ENCODE data around the gene CYP1B1.
"Not testable (repeated sequence)": the region's sequence is repeated elsewhere in the genome, so short reads cannot be mapped to it uniquely, and the experiment has no call there.

Gene CYP1B1

DNA sequence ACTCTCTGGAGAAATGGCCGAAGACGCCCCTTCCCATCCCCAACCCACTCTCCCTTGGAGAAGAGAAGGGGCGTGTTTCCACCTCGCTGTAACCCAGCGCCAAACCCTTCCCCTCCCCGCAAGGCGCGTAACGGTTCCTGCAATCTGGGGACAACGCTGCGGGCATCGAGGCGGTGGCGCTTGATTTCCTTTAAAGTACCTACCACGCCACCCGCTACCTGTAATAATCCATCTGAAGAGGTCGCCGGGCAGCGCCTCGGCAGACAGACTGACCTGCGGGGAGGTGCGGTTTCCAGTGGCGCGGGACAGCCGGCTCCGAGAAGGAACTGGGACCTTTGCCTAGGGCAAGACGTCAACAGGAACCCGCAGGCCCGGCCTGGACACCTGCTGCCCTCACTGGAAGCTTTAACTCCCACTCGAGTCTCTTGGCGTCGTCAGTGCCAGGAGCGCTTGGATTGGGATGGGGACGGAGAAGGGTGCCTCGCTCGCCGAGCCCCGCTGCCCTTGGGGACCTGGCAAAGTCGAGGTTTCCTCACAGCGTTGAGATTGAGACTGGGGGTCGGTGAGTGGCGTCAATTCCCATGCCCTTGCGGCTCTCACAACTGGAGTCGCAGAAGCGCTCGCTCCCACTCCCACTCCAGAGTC, at the start of gene CYP1B1:
TSS of gene CYP1B1 (minus strand) at position 645 of the 645 bp plus-strand sequence. CDS start 763 bp downstream, outside the sequence.
- Mint-ChIP-seq H3K9me3 (no peaks in the 10 kb centered on the region), H3K4me3 (peak within 1 kb of the TSS; percentile 74 to 94), H3K4me1 (peaks cover 43% of the 10 kb centered on the region), H3K27me3 (peaks cover 49% of the 10 kb centered on the region), H3K27ac (peak within 1 kb of the TSS; percentile 93 to 100)
- no peak for ATAC-seq
- DNase-seq, result peak in 1 of 2 donors; percentile 36

- H3K4me3 Mint-ChIP-seq, result no peak overlapping the region
- no peaks in the 10 kb centered on the region for H3K27me3 Mint-ChIP-seq
- H3K27ac Mint-ChIP-seq, result no peak overlapping the region
- ATAC-seq, result no peak
- no peak for DNase-seq
- peaks cover 19 to 34% of the 10 kb centered on the region in 2 donors for H3K9me3 Mint-ChIP-seq
- H3K4me1 Mint-ChIP-seq, result no peaks in the 10 kb centered on the region
Observed at GRCh38 chr2:38125007-38125406, 49.1 kb upstream of the CYP1B1 start.

DNA sequence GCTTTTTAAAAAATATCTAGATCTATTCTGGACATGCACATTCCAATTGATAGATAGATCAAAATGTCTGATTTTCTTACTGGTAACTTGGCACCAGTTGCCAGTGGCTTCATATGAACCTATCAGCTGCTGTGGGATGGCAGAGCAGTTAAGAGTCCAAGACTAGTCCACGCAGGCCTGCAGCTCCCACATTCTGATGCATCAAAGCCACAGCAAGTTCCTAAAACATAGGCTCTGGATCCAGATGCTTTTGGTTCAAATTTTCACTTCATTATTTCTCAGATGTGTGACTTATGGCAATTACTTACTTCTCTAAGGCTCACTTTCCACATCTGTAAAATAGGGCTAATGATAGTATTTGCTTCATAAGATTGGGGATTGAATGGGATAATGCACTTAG, 48.0 kb upstream of the CYP1B1 start:
- no peaks in the 10 kb centered on the region for H3K4me1 Mint-ChIP-seq
- no peak overlapping the region for H3K4me3 Mint-ChIP-seq
- no peak for DNase-seq
- peaks cover 19 to 31% of the 10 kb centered on the region in 2 donors for H3K9me3 Mint-ChIP-seq
- H3K27ac Mint-ChIP-seq, result no peak overlapping the region
- ATAC-seq, result no peak
- no peaks in the 10 kb centered on the region for H3K27me3 Mint-ChIP-seq

DNA sequence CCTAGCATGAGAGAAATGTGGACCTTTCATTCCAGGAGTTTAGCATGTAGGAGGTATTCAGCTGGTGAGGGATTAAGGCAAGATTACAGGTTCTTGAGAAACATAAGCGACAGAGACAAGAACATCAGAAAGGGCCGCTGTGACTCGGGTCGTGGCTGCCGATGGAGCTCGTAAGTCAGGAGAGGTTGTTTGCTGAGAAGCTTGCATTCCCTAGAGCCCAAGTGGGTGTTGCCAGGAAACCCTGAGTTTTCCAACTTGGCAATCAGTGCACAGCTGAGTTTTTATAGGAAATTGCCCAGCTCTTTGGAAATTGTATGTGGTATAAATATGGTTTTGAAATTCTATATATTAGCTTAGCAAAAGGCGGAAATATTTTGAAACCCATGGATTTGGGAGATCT, 46.4 kb upstream of the CYP1B1 start:
- no peak for DNase-seq
- Mint-ChIP-seq H3K9me3 (peaks cover 8 to 15% of the 10 kb centered on the region in 2 donors), H3K4me1 (no peaks in the 10 kb centered on the region), H3K4me3 (no peak overlapping the region), H3K27ac (no peak overlapping the region), H3K27me3 (no peaks in the 10 kb centered on the region)
- no peak for ATAC-seq

DNA sequence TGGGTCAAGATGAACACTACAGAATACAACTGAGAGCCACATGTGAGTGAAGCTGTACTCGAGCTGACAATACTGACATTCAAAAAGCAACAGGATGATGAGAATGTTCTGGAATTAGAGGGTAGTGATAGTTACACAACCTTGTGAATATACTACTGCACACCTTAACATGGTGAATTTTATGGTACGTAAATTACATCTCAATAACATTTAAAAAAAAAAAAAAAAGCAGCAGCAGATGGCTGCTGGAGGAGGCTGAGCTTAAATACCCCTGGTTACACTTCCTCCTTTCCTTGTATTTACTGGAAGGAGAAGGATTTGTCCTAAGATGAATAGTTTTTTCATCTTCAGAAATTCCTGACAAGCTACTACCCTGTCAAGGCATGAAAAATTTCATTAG, 45.5 kb upstream of the CYP1B1 start:
- DNase-seq (no peak), ATAC-seq (no peak)
- Mint-ChIP-seq H3K9me3 (peaks cover 1 to 6% of the 10 kb centered on the region in 2 donors), H3K4me1 (no peaks in the 10 kb centered on the region), H3K4me3 (no peak overlapping the region), H3K27me3 (no peaks in the 10 kb centered on the region), H3K27ac (no peak overlapping the region)

- DNase-seq (no peak), ATAC-seq (no peak)
- H3K9me3 Mint-ChIP-seq, result no peaks in the 10 kb centered on the region
- H3K4me3 Mint-ChIP-seq, result no peak overlapping the region
- H3K27me3 Mint-ChIP-seq, result no peaks in the 10 kb centered on the region
- no peak overlapping the region for H3K27ac Mint-ChIP-seq
- no peaks in the 10 kb centered on the region for H3K4me1 Mint-ChIP-seq
Observed at GRCh38 chr2:38120829-38121228, 44.9 kb upstream of the CYP1B1 start.

DNA sequence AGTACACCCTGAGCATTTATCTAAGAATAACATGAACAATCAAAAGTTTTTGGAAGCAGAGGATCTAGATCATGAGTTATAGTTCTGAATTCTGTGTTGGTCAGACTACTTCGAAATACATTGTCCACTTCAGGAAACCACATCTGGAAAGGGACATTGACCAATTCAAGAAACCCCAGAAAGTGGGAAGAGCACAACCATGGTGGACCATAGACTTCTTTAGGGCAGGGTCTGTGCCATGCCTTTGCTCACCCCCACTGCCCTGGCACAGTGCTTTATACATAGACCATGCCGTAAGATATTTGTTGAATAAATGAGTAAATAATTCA, 44.3 kb upstream of the CYP1B1 start:
- no peaks in the 10 kb centered on the region for H3K27me3 Mint-ChIP-seq
- H3K4me3 Mint-ChIP-seq, result no peak overlapping the region
- DNase-seq, result no peak
- no peak overlapping the region for H3K27ac Mint-ChIP-seq
- no peaks in the 10 kb centered on the region for H3K9me3 Mint-ChIP-seq
- H3K4me1 Mint-ChIP-seq, result peaks cover 3% of the 10 kb centered on the region
- no peak for ATAC-seq

DNA sequence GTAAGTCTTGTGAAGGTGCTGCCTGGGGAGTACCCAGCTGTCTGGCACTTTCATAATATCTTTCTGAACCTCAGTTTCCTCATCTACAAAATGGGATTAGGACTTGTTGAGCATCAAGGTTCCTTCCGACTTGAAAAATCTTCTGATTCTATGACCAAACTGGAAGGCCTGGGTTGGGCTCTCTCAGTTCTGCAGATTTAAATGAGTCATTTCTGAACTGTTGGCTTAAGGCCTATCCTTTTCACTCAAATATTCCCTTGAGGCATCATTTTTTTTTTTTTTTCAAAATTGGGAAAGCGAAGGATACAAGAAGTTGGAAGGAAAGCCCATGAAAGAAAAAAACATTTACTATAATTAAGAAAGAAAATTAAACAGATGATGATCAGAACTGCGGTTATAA, 40.8 kb upstream of the CYP1B1 start:
- Mint-ChIP-seq H3K27me3 (peaks cover 18% of the 10 kb centered on the region), H3K4me3 (no peak overlapping the region), H3K4me1 (peaks cover 35% of the 10 kb centered on the region), H3K27ac (no peak overlapping the region), H3K9me3 (no peaks in the 10 kb centered on the region)
- ATAC-seq (no peak), DNase-seq (no peak)

DNA sequence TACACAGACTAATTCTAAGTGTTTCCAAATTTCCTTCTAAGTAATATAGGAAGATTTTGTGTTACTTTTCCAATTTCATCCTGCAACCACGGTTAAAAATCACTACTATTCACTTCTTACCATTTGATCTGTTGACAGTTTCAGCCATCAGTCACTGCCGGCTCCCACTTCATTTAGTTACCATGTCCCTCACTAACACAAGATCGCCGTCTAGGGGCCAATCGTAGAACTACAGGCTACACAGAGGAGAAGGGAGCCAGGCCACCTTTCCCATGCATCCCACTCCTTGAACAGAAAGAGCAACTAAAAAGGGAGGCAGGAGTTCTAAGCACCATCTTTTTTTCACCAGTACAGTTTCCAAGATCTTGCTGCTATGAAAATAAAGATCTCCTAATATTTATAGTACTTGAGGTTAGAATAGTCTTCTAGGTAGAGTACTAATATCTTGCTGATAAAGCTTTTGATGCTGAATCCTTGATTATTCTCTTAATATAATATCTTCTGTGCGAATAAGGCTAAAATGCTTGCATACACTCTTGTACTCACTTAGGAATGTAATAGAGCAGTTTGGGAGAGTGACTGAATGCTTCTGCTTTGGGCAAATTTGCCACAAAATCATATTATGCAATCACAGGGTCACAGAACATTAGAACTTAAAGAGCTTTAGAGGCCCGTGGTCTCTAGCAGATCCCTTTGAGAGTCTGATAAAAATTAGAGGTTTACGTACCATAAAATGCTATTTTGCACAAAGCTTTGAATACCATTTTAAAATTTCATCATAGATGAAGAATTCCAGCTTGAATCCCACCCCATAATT, 39.5 kb upstream of the CYP1B1 start:
- ATAC-seq, result peak; percentile 68
- peak; percentile 73 to 76 for DNase-seq
- Mint-ChIP-seq H3K27me3 (peaks cover 26% of the 10 kb centered on the region), H3K27ac (no peak overlapping the region), H3K9me3 (peaks cover 0 to 8% of the 10 kb centered on the region in 2 donors), H3K4me1 (peaks cover 35% of the 10 kb centered on the region), H3K4me3 (no peak overlapping the region)

- H3K4me1 Mint-ChIP-seq, result peaks cover 43% of the 10 kb centered on the region
- ATAC-seq (no peak), DNase-seq (no peak)
- no peak overlapping the region for H3K27ac Mint-ChIP-seq
- peaks cover 0 to 8% of the 10 kb centered on the region in 2 donors for H3K9me3 Mint-ChIP-seq
- no peak overlapping the region for H3K4me3 Mint-ChIP-seq
- H3K27me3 Mint-ChIP-seq, result peaks cover 34% of the 10 kb centered on the region
Observed at GRCh38 chr2:38113981-38114708, 38.2 kb upstream of the CYP1B1 start.

DNA sequence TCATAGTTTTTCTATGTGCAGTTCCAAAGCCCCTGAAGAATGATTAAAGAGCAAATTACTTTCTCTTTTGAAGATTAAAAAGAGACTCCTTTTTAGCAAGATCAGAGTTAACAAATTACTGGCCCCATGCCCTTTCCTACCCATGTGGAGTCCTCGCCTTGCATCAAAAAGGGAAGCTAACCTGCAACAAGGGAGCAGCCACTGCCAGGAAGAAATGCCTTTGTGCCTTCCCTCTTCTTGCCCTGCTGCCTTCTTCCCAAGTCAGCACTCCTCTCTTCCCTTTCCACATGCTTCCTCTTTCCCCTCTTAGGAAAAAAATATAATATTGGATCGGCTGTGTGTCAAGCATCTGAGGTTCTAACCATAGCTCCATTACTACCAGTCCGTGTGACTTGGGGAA, 37.1 kb upstream of the CYP1B1 start:
- Mint-ChIP-seq H3K27me3 (peaks cover 37% of the 10 kb centered on the region), H3K4me1 (peaks cover 52% of the 10 kb centered on the region), H3K4me3 (no peak overlapping the region)

GRCh38 chr2:38111350-38111749, 35.4 kb upstream of the CYP1B1 start:
- not testable (repeated sequence) for DNase-seq, ATAC-seq, H3K27ac Mint-ChIP-seq

More for the DNA sequence above, 37.1 kb upstream of the CYP1B1 start:
- DNase-seq, result no peak
- Mint-ChIP-seq H3K9me3 (peaks cover 0 to 8% of the 10 kb centered on the region in 2 donors), H3K27ac (no peak overlapping the region)
- no peak for ATAC-seq

DNA sequence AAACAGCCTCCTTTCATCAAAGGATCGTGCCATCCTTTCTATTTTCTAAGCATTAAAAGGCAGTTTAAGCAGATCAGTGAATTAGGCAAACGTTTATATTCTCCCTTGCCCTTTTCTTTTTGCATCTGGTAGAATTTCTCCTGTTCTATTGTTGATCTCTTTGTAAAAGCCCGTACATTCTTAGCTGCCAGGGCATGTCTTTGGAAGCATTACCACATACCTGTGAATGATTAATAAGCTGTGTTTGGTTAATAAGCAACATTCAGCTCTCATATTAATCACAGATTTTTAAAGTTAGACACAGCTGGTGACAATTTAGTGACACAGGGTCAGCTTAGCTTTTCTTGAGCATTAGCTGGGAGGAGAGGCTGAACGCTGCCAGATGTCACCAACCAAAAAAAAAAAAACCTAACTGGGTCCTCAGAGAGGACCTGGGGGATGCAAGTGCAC, 33.8 kb upstream of the CYP1B1 start:
- DNase-seq (no peak), ATAC-seq (no peak)
- Mint-ChIP-seq H3K9me3 (peaks cover 2 to 8% of the 10 kb centered on the region in 2 donors), H3K27ac (no peak overlapping the region), H3K4me3 (no peak overlapping the region), H3K27me3 (peaks cover 37% of the 10 kb centered on the region), H3K4me1 (peaks cover 73% of the 10 kb centered on the region)

More at GRCh38 chr2:38111350-38111749, 35.4 kb upstream of the CYP1B1 start:
- peaks cover 37% of the 10 kb centered on the region for H3K27me3 Mint-ChIP-seq
- H3K4me3 Mint-ChIP-seq, H3K9me3 Mint-ChIP-seq: not testable (repeated sequence)
- H3K4me1 Mint-ChIP-seq, result peaks cover 69% of the 10 kb centered on the region

GRCh38 chr2:38108907-38109731, 33.2 kb upstream of the CYP1B1 start:
- Mint-ChIP-seq H3K9me3 (peaks cover 7 to 8% of the 10 kb centered on the region in 2 donors), H3K4me1 (peaks cover 67% of the 10 kb centered on the region), H3K27ac (no peak overlapping the region), H3K4me3 (no peak overlapping the region), H3K27me3 (peaks cover 37% of the 10 kb centered on the region)
- DNase-seq (no peak), ATAC-seq (peak; percentile 48)

All from stimulated activated naive CD8-positive, alpha-beta T cell treated with anti-CD3 and anti-CD28 coated beads, Interleukin-15, amount 100 ng/mL, for 72 hours (primary cell).